T-helper 22 cell (primary cell): ENCODE measurements around the gene PHB1.
"Not testable (repeated sequence)": the region's sequence is repeated elsewhere in the genome, so short reads cannot be mapped to it uniquely, and the experiment has no call there.

Experiments
- DNase-seq: peaks from one replicate; pipeline ENCODE4 v3.0.0-alpha.2; 2020; ENCODE audit warnings: low read depth

The PHB1 gene

GRCh38 chr17:49378311-49378710 is 36.4 kb downstream of the PHB1 start:
- no peak for DNase-seq

GRCh38 chr17:49375544-49375943 is 39.1 kb downstream of the PHB1 start:
- no peak for DNase-seq

- DNase-seq, result no peak
These were observed 41.6 kb downstream of the PHB1 start for GRCh38 chr17:49373115-49373514.

GRCh38 chr17:49372425-49372824 is 42.3 kb downstream of the PHB1 start:
- no peak for DNase-seq

- no peak for DNase-seq
These were observed 43.5 kb downstream of the PHB1 start for GRCh38 chr17:49370971-49371834.

GRCh38 chr17:49369760-49370159 is 44.9 kb downstream of the PHB1 start:
- DNase-seq, result no peak

GRCh38 chr17:49369089-49369488 is 45.6 kb downstream of the PHB1 start:
- no peak for DNase-seq

- no peak for DNase-seq
These were observed 49.0 kb downstream of the PHB1 start for GRCh38 chr17:49365667-49366066.

GRCh38 chr17:49365126-49365525 is 49.6 kb downstream of the PHB1 start:
- DNase-seq, result not testable (repeated sequence)

GRCh38 chr17:49364119-49364518 is 50.6 kb downstream of the PHB1 start:
- no peak for DNase-seq

GRCh38 chr17:49363251-49363650 is 51.4 kb downstream of the PHB1 start:
- no peak for DNase-seq

GRCh38 chr17:49362723-49363117 is 52.0 kb downstream of the PHB1 start:
- DNase-seq, result no peak

GRCh38 chr17:49361902-49362722 is 52.6 kb downstream of the PHB1 start, which contains the start of gene ZNF652:
ZNF652 (minus strand) TSS chr17:49362250; CDS start chr17:49317725, 44,525 bp downstream.
- peak; percentile 93 for DNase-seq

- DNase-seq, result peak; percentile 89
These were observed 53.4 kb downstream of the PHB1 start for GRCh38 chr17:49361129-49361901.

- DNase-seq, result no peak
These were observed 53.9 kb downstream of the PHB1 start for GRCh38 chr17:49360796-49361128.

GRCh38 chr17:49359990-49360795 is 54.5 kb downstream of the PHB1 start:
- DNase-seq, result no peak

GRCh38 chr17:49358641-49359247 is 55.9 kb downstream of the PHB1 start:
- DNase-seq, result no peak

GRCh38 chr17:49357516-49357915 is 57.2 kb downstream of the PHB1 start:
- no peak for DNase-seq

GRCh38 chr17:49356320-49356719 is 58.4 kb downstream of the PHB1 start:
- no peak for DNase-seq
